OCI-LY1 (cell line): ENCODE results near the gene CLSTN2.

Source experiments
- H2AFZ ChIP-seq: fragments of 200-600 bp; sonication (generic), shearing (Covaris generic); 2 replicates; pipeline ENCODE4 v1.6.0; 2014; ENCODE audit warnings: antibody characterized with exemption, mild to moderate bottlenecking, low read length
- H3F3A ChIP-seq: fragments of 200-600 bp; sonication (generic), shearing (Covaris generic); 2 replicates; pipeline ENCODE4 v1.6.0; 2014; ENCODE audit warnings: mild to moderate bottlenecking, antibody characterized with exemption, low read length, moderate library complexity; ENCODE audit not compliant: insufficient read depth
- H3K27ac ChIP-seq: fragments of 200-600 bp; sonication (generic); 2 replicates; pipeline ENCODE4 v1.5.1; 2014; ENCODE audit warnings: low read length, mixed run types, mild to moderate bottlenecking, low read depth; ENCODE audit not compliant: poor library complexity, severe bottlenecking
- H3K27me3 ChIP-seq: fragments of 200-600 bp; sonication (generic); 2 replicates; pipeline ENCODE4 v1.6.0; 2014; ENCODE audit warnings: antibody characterized with exemption, mild to moderate bottlenecking, low read length, moderate library complexity; ENCODE audit not compliant: insufficient read depth
- H3K36me3 ChIP-seq: fragments of 200-600 bp; sonication (generic); 2 replicates; pipeline ENCODE4 v1.6.1; 2014; ENCODE audit warnings: mild to moderate bottlenecking, antibody characterized with exemption, low read length, moderate library complexity, mixed read lengths; ENCODE audit not compliant: insufficient read depth
- H3K4me1 ChIP-seq: fragments of 200-600 bp; sonication (generic); 2 replicates; pipeline ENCODE4 v1.5.1; 2014; ENCODE audit warnings: mild to moderate bottlenecking, low read length, moderate library complexity; ENCODE audit not compliant: insufficient read depth, severe bottlenecking
- H3K4me2 ChIP-seq: fragments of 200-600 bp; sonication (generic), shearing (Covaris generic); 2 replicates; pipeline ENCODE4 v1.6.1; 2014; ENCODE audit warnings: low read length
- H3K4me3 ChIP-seq: fragments of 200-600 bp; sonication (generic); 2 replicates; pipeline ENCODE4 v1.5.1; 2014; ENCODE audit warnings: low read length, low read depth, mild to moderate bottlenecking, mixed read lengths; ENCODE audit not compliant: poor library complexity, severe bottlenecking
- H3K79me2 ChIP-seq: fragments of 200-600 bp; shearing (Covaris generic); 2 replicates; pipeline ENCODE4 v1.6.1; 2016; ENCODE audit warnings: mixed run types, low read length, mixed read lengths; ENCODE audit not compliant: insufficient read depth
- H3K9ac ChIP-seq: fragments of 200-600 bp; sonication (generic), shearing (Covaris generic); 2 replicates; pipeline ENCODE4 v1.6.1; 2014; ENCODE audit warnings: mild to moderate bottlenecking, low read length, mixed read lengths
- H3K9me2 ChIP-seq: fragments of 200-600 bp; sonication (generic), shearing (Covaris generic); 2 replicates; pipeline ENCODE4 v1.6.1; 2014; ENCODE audit warnings: low read depth, mild to moderate bottlenecking, low read length, mixed read lengths
- H3K9me3 ChIP-seq: fragments of 200-600 bp; shearing (Covaris generic); 2 replicates; pipeline ENCODE4 v1.6.1; 2014; ENCODE audit warnings: low read length, mixed read lengths
- H4K20me1 ChIP-seq: fragments of 200-600 bp; sonication (generic), shearing (Covaris generic); 2 replicates; pipeline ENCODE4 v1.6.0; 2016; ENCODE audit warnings: mild to moderate bottlenecking, low read length; ENCODE audit not compliant: insufficient read depth
- CTCF ChIP-seq: fragments of 200-600 bp; sonication (generic), shearing (Covaris generic); IDR thresholded peaks from 2 replicates; pipeline ENCODE4 v1.5.1; 2017; ENCODE audit warnings: mild to moderate bottlenecking, antibody characterized with exemption, low read length, moderate library complexity, mixed read lengths
- EZH2 ChIP-seq: fragments of 200-600 bp; sonication (generic), shearing (Covaris generic); IDR thresholded peaks from 2 replicates; pipeline ENCODE4 v1.8.0; 2017; ENCODE audit warnings: borderline replicate concordance, mixed run types, mild to moderate bottlenecking, antibody characterized with exemption, low read length, moderate library complexity, mixed read lengths

CLSTN2 gene

GRCh38 chr3:140135461-140135860 is 200.5 kb downstream of the CLSTN2 start:
- TF ChIP-seq EZH2 (no peak), CTCF (no peak)
- no peaks in the 10 kb centered on the region for H3F3A ChIP-seq
- no peaks in the 10 kb centered on the region; the same call in none of the 2 replicates for H3K27me3 ChIP-seq
- no peak overlapping the region for H3K27ac ChIP-seq
- no peak overlapping the region for H3K9ac ChIP-seq
- H3K79me2 ChIP-seq = no peaks in the 10 kb centered on the region
- no peak overlapping the region for H3K4me2 ChIP-seq
- H3K4me1 ChIP-seq = no peaks in the 10 kb centered on the region
- no peaks in the 10 kb centered on the region for H4K20me1 ChIP-seq
- H3K9me2 ChIP-seq = no peaks in the 10 kb centered on the region
- no peaks in the 10 kb centered on the region for H3K36me3 ChIP-seq
- H3K9me3 ChIP-seq = no peaks in the 10 kb centered on the region
- H3K4me3 ChIP-seq = no peak overlapping the region
- no peak overlapping the region for H2AFZ ChIP-seq

GRCh38 chr3:140143367-140144069 is 208.5 kb downstream of the CLSTN2 start:
- Histone ChIP-seq H3K4me1 (no peaks in the 10 kb centered on the region), H3K27me3 (no peaks in the 10 kb centered on the region; the same call in none of the 2 replicates), H3K36me3 (no peaks in the 10 kb centered on the region), H3K9ac (no peak overlapping the region), H3K4me2 (no peak overlapping the region), H3K79me2 (no peaks in the 10 kb centered on the region), H4K20me1 (no peaks in the 10 kb centered on the region), H3K27ac (no peak overlapping the region), H3K9me3 (no peaks in the 10 kb centered on the region), H2AFZ (no peak overlapping the region), H3K9me2 (no peaks in the 10 kb centered on the region), H3K4me3 (no peak overlapping the region), H3F3A (no peaks in the 10 kb centered on the region)
- no peak for TF ChIP-seq CTCF
- no peak for TF ChIP-seq EZH2

GRCh38 chr3:140145528-140145927 is 210.5 kb downstream of the CLSTN2 start:
- H3K9me3 ChIP-seq = no peaks in the 10 kb centered on the region

More at GRCh38 chr3:140145528-140145927, 210.5 kb downstream of the CLSTN2 start:
- Histone ChIP-seq H3K79me2 (no peaks in the 10 kb centered on the region), H3K4me1 (no peaks in the 10 kb centered on the region), H3K36me3 (no peaks in the 10 kb centered on the region), H3K4me3 (no peak overlapping the region), H2AFZ (no peak overlapping the region), H4K20me1 (no peaks in the 10 kb centered on the region), H3K9ac (no peak overlapping the region), H3K4me2 (no peak overlapping the region), H3K27ac (no peak overlapping the region), H3K27me3 (no peaks in the 10 kb centered on the region; the same call in 1 of the 2 replicates), H3F3A (no peaks in the 10 kb centered on the region), H3K9me2 (no peaks in the 10 kb centered on the region)
- TF ChIP-seq CTCF (no peak), EZH2 (no peak)
